Measurements from ENCODE around the gene CHST11. TPM values are rescaled to one million over a fixed set of nuclear protein-coding genes. Genes with fewer than 3 reads are reported as not detected.

The CHST11 gene
- total and polyA plus RNA-seq, 4 donors = 15.0 to 25.5 (median 18.8) TPM

DNA sequence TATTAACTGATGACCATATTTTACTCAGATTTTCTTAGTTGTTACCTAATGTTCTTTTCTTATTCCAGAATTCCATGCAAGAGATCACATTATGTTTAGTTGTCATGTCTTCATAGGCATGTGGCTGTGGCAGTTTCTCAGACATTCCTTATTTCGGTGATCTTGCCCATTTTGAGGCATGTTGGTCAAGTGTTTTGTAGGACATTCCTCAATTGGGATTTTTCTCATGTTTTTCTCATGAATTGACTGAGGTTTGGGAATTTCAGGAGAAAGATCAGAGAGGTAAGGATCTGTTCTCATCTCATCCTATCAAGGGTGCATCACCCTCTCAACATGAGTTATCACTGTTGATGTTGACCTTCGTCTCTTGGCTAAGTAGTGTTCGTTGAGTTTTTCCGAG is 81.3 kb downstream of the CHST11 start:
- Histone ChIP-seq H3K27ac (ENCODE audit: low read depth, low read length) (no peak overlapping the region), H3K9me3 (ENCODE audit: control insufficient read depth, insufficient read depth, low read length) (no peaks in the 10 kb centered on the region), H3K36me3 (ENCODE audit: control insufficient read depth, insufficient read depth, low read length) (no peaks in the 10 kb centered on the region), H3K27me3 (ENCODE audit: control insufficient read depth, insufficient read depth, low read length) (no peaks in the 10 kb centered on the region), H3K4me1 (ENCODE audit: control insufficient read depth, insufficient read depth, low read length) (peaks cover 3% of the 10 kb centered on the region), H3K4me3 (ENCODE audit: low read depth, low read length) (no peak overlapping the region)
- 100% methylated on average over 1 of the region's 4 CpGs for WGBS (ENCODE audit: insufficient coverage)
- DNase-seq (ENCODE audit: low read depth in 4 of 6, low spot score in 6 of 6) = no peak

DNA sequence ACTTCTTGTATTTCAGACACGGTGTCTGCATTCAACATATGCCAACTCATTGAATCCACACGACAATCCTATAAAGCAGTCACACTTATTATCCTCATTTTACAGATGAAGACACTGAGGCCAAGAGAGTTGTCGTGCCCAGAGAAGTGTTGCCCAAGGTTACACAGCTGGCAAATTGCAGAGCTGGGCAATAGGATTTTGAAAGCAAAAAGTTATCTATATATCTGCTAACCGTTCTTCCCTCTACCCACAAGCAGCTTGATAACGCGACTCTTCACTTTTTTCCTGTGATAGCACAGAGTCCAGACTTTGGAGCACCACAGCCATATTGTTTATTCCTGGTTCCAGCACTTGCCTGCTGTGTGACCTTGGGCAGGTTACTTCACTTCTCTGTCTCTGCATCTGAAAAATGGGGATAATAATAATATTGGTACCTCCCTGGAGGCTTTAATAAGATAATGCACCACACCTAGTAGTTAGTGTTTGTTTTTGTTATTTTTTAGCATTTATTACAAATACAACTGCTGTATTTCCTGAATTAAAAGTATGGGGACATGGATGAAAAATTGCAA is 82.2 kb downstream of the CHST11 start:
- Histone ChIP-seq H3K36me3 (ENCODE audit: control insufficient read depth, insufficient read depth, low read length) (no peaks in the 10 kb centered on the region), H3K27me3 (ENCODE audit: control insufficient read depth, insufficient read depth, low read length) (no peaks in the 10 kb centered on the region), H3K9me3 (ENCODE audit: control insufficient read depth, insufficient read depth, low read length) (no peaks in the 10 kb centered on the region), H3K4me3 (ENCODE audit: low read depth, low read length) (no peak overlapping the region), H3K27ac (ENCODE audit: low read depth, low read length) (no peak overlapping the region), H3K4me1 (ENCODE audit: control insufficient read depth, insufficient read depth, low read length) (peaks cover 3% of the 10 kb centered on the region)
- 79% methylated on average over 4 of the region's 6 CpGs for WGBS (ENCODE audit: insufficient coverage)
- no peak for DNase-seq (ENCODE audit: low read depth in 4 of 6, low spot score in 6 of 6)

DNA sequence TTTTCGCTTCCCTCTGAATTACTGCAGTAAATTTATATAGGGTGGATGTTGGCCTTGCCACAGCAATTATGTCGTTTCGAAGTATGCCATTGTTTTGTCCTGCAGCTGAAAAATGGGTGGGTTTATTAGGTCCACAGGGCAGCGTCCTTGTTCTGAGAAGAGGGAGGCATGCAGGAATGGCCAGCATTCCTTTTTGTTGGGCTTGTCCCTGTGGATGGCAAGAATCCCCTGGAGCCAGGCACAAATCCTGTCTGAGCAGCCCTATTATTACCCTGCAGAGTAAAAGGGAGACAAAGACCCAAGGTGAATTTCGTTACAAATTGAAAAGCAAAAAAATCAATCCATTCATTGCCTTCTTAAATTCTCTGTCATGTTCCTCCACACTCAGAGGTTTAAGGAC is 88.1 kb downstream of the CHST11 start:
- no peak overlapping the region for H3K27ac ChIP-seq (ENCODE audit: low read depth, low read length)
- no peaks in the 10 kb centered on the region for H3K9me3 ChIP-seq (ENCODE audit: control insufficient read depth, insufficient read depth, low read length)
- DNase-seq (ENCODE audit: low read depth in 4 of 6, low spot score in 6 of 6) = peak in 1 of 6 donors; percentile 13
- H3K4me1 ChIP-seq (ENCODE audit: control insufficient read depth, insufficient read depth, low read length) = peaks cover 3% of the 10 kb centered on the region
- WGBS (ENCODE audit: insufficient coverage) = 40% methylated on average over 4 of the region's 5 CpGs
- no peaks in the 10 kb centered on the region for H3K36me3 ChIP-seq (ENCODE audit: control insufficient read depth, insufficient read depth, low read length)
- no peaks in the 10 kb centered on the region for H3K27me3 ChIP-seq (ENCODE audit: control insufficient read depth, insufficient read depth, low read length)
- no peak overlapping the region for H3K4me3 ChIP-seq (ENCODE audit: low read depth, low read length)

DNA sequence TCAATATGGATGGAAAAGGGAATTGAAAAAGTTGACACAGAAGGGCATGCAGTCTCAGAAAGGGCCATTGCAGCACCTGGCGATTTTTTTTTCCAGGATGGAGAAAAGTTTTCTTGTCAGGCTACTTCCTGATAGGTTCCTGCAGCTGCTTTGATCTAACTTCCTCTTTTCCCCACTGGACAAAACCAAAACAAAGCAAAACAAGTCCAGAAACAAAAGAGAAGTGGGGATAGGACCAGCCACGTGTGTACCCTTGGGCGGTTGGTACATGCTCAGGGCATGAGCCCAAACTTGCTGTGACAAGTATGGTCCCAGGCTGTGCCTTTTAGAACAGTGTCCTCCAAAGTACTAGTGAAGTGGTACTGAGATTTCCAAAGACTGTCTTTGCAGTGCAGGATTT is 89.8 kb downstream of the CHST11 start:
- Histone ChIP-seq H3K36me3 (ENCODE audit: control insufficient read depth, insufficient read depth, low read length) (no peaks in the 10 kb centered on the region), H3K27me3 (ENCODE audit: control insufficient read depth, insufficient read depth, low read length) (no peaks in the 10 kb centered on the region), H3K9me3 (ENCODE audit: control insufficient read depth, insufficient read depth, low read length) (no peaks in the 10 kb centered on the region), H3K4me1 (ENCODE audit: control insufficient read depth, insufficient read depth, low read length) (peaks cover 3% of the 10 kb centered on the region), H3K4me3 (ENCODE audit: low read depth, low read length) (no peak overlapping the region), H3K27ac (ENCODE audit: low read depth, low read length) (no peak overlapping the region)
- no peak for DNase-seq (ENCODE audit: low read depth in 4 of 6, low spot score in 6 of 6)
- WGBS (ENCODE audit: insufficient coverage) = 55% methylated on average over 2 of the region's 3 CpGs

DNA sequence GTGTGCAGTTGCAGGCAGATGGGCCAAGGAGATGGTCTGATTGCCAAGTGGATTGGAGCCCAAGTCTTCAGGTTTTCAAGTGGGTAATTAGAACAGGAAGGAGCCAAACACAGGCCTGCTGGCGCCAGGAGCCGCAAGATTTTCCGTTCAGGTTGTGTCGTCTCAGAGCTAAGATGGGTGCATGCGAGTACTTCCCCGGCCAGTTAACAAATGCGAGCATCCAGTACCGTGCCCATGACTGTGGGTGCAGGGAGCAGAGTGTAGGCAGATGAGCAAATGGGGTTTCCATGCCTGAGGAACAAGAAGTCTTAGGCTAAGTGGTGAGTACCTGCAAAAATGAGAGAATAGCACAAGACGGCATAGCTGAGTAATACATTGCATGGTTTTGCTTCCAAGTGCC is 90.5 kb downstream of the CHST11 start:
- DNase-seq (ENCODE audit: low read depth in 4 of 6, low spot score in 6 of 6) = peak in 1 of 6 donors; percentile 62
- Histone ChIP-seq H3K27ac (ENCODE audit: low read depth, low read length) (no peak overlapping the region), H3K27me3 (ENCODE audit: control insufficient read depth, insufficient read depth, low read length) (no peaks in the 10 kb centered on the region), H3K9me3 (ENCODE audit: control insufficient read depth, insufficient read depth, low read length) (no peaks in the 10 kb centered on the region), H3K4me1 (ENCODE audit: control insufficient read depth, insufficient read depth, low read length) (peaks cover 4% of the 10 kb centered on the region), H3K4me3 (ENCODE audit: low read depth, low read length) (no peak overlapping the region), H3K36me3 (ENCODE audit: control insufficient read depth, insufficient read depth, low read length) (no peaks in the 10 kb centered on the region)
- 81% methylated on average over 9 of the region's 9 CpGs for WGBS (ENCODE audit: insufficient coverage)

DNA sequence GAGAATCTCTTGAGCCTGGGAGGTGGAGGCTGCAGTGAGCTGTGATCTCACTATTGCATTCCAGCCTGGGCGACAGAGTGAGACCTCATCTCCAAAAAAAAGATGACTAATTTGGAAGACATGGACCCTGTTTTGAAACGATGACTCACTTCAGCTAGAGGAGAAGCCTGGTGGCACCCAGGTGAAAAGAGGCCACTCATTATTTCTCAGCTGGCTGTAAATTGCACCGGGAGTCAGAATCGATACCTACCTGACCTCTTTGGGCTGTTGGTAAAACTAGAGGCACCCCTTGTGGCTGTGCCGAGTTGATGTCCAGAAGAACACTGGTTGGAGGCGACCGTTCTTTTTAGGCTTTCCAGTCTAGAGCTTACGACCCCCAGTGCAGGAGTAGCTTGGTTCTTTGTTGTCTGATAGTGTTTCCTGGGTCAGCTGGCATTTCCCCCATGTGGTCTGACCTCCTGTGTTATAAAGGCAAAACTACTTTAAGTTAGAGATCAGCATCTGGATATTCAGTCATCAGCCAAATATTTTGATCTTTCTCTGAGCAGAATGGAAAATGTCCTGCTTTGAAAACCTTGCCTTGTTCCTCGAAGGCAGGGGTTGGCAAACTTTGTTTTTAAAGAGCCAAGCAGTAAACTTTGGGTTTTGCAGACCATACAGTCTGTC is 93.2 kb downstream of the CHST11 start:
- H3K9me3 ChIP-seq (ENCODE audit: control insufficient read depth, insufficient read depth, low read length) = no peaks in the 10 kb centered on the region
- H3K4me1 ChIP-seq (ENCODE audit: control insufficient read depth, insufficient read depth, low read length) = peaks cover 4% of the 10 kb centered on the region
- no peak overlapping the region for H3K4me3 ChIP-seq (ENCODE audit: low read depth, low read length)
- no peaks in the 10 kb centered on the region for H3K36me3 ChIP-seq (ENCODE audit: control insufficient read depth, insufficient read depth, low read length)
- WGBS (ENCODE audit: insufficient coverage) = 77% methylated on average over 9 of the region's 9 CpGs
- no peak overlapping the region for H3K27ac ChIP-seq (ENCODE audit: low read depth, low read length)
- H3K27me3 ChIP-seq (ENCODE audit: control insufficient read depth, insufficient read depth, low read length) = no peaks in the 10 kb centered on the region
- no peak for DNase-seq (ENCODE audit: low read depth in 4 of 6, low spot score in 6 of 6)

DNA sequence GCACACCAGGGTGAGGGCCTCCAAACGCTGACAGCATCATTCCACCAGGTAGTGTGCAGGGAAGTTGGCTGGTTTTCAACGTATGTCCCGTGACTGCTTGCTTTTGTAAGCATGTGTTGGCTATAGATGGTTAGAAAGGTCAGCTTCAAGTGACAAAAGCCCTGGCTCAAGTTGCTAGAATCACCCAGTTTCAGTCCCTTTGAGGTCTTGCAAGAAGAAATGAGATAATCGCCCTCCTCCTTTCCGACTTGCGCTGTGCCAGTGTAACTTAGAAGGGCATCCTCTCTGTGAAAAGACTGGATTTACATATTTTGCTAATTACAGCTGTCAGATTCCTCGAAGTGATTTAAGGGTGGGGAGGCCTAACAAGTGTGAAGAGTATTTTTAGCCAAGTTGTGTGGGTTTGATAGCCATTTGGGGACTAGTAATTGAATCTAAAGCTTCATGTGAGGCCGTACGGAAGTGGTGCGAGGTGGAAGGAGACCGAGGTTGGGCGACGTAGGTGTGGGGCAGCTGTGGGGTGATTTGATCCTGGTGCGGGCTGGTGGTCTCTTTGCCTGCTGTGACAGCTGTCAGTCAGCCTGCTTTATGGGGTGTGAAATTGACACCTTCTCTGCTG is 94.7 kb downstream of the CHST11 start:
- no peaks in the 10 kb centered on the region for H3K9me3 ChIP-seq (ENCODE audit: control insufficient read depth, insufficient read depth, low read length)
- 76% methylated on average over 10 of the region's 14 CpGs for WGBS (ENCODE audit: insufficient coverage)
- H3K4me1 ChIP-seq (ENCODE audit: control insufficient read depth, insufficient read depth, low read length) = peaks cover 13% of the 10 kb centered on the region
- H3K27ac ChIP-seq (ENCODE audit: low read depth, low read length) = no peak overlapping the region
- no peaks in the 10 kb centered on the region for H3K36me3 ChIP-seq (ENCODE audit: control insufficient read depth, insufficient read depth, low read length)
- no peak overlapping the region for H3K4me3 ChIP-seq (ENCODE audit: low read depth, low read length)
- DNase-seq (ENCODE audit: low read depth in 4 of 6, low spot score in 6 of 6) = no peak
- H3K27me3 ChIP-seq (ENCODE audit: control insufficient read depth, insufficient read depth, low read length) = no peaks in the 10 kb centered on the region

DNA sequence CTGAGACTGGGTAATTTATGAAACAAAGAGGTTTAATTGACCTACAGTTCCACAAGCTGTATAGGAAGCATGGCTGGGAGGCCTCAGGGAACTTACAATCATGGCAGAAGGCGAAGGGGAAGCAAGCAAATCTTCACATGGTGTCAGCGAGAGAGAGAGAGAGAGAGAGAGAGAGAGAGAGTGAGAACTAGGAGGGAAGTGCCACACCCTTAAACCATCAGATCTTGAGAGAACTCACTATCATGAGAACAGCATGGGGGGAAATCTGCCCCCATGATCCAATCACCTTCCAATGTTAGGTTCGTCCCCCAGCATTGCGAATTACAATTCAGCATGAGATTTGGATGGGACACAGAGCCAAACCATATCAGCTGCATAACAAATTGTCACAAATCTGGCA is 96.7 kb downstream of the CHST11 start:
- Histone ChIP-seq H3K27ac (ENCODE audit: low read depth, low read length) (no peak overlapping the region), H3K36me3 (ENCODE audit: control insufficient read depth, insufficient read depth, low read length) (no peaks in the 10 kb centered on the region), H3K9me3 (ENCODE audit: control insufficient read depth, insufficient read depth, low read length) (no peaks in the 10 kb centered on the region), H3K4me3 (ENCODE audit: low read depth, low read length) (no peak overlapping the region), H3K4me1 (ENCODE audit: control insufficient read depth, insufficient read depth, low read length) (peaks cover 13% of the 10 kb centered on the region), H3K27me3 (ENCODE audit: control insufficient read depth, insufficient read depth, low read length) (no peaks in the 10 kb centered on the region)
- no peak for DNase-seq (ENCODE audit: low read depth in 4 of 6, low spot score in 6 of 6)
- WGBS (ENCODE audit: insufficient coverage) = 100% methylated on average over 2 of the region's 4 CpGs

DNA sequence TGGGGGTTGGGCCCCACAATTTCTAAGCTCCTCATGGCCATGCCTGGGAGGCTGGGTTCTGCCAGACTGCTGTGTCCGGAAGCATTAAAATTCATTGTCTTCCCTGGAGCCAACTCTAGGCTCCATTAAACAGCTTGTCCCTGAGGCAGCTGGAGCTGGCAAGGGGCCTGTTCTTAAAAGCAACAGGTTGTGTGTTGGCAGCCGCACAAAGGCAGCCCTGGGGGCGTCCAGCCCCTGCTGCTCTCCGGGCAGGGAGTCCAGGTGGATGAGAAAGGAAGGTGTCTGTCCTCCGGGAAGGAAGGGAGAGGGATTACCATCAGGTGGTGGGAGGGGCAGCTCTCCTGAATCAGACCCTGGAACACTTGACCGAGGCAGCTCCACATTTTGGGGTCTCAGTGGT is 98.9 kb downstream of the CHST11 start:
- Histone ChIP-seq H3K27ac (ENCODE audit: low read depth, low read length) (no peak overlapping the region), H3K27me3 (ENCODE audit: control insufficient read depth, insufficient read depth, low read length) (no peaks in the 10 kb centered on the region), H3K9me3 (ENCODE audit: control insufficient read depth, insufficient read depth, low read length) (no peaks in the 10 kb centered on the region), H3K36me3 (ENCODE audit: control insufficient read depth, insufficient read depth, low read length) (no peaks in the 10 kb centered on the region), H3K4me1 (ENCODE audit: control insufficient read depth, insufficient read depth, low read length) (peaks cover 13% of the 10 kb centered on the region), H3K4me3 (ENCODE audit: low read depth, low read length) (no peak overlapping the region)
- 22% methylated on average over 4 of the region's 6 CpGs for WGBS (ENCODE audit: insufficient coverage)
- peak in 2 of 6 donors; percentile 62 to 72 for DNase-seq (ENCODE audit: low read depth in 4 of 6, low spot score in 6 of 6)

All from spinal cord (tissue), 10 donors.